Measurements from ENCODE around the gene SEMG1. TPM values are rescaled to one million over a fixed set of nuclear protein-coding genes. Genes with fewer than 3 reads are reported as not detected.

Gene SEMG1
- total RNA-seq, 1 experiment from 2014 or later, result 2.0 TPM

- no peak overlapping the region for H3K56ac ChIP-seq (ENCODE audit: insufficient read length, low read depth, low read length)
- no peak overlapping the region for H4K5ac ChIP-seq (ENCODE audit: insufficient read length, low read depth, low read length)
- no peaks in the 10 kb centered on the region for H3K23me2 ChIP-seq (ENCODE audit: insufficient read length, low read depth, low read length, poor library complexity, severe bottlenecking)
- H3K79me1 ChIP-seq (ENCODE audit: insufficient read depth, low read depth, low read length, poor library complexity, severe bottlenecking), result no peaks in the 10 kb centered on the region
- H3K4me1 ChIP-seq (ENCODE audit: insufficient read depth, low read length), result no peaks in the 10 kb centered on the region
- Mint-ChIP-seq H3K4me3 (no peak overlapping the region), H3K27me3 (ENCODE audit: low read depth) (peaks cover 47% of the 10 kb centered on the region), H3K27ac (no peak overlapping the region), H3K36me3 (ENCODE audit: insufficient read depth in 1 of 3, low read depth in 3 of 3) (no peaks in the 10 kb centered on the region), H3K9me3 (no peaks in the 10 kb centered on the region), H3K4me1 (no peaks in the 10 kb centered on the region)
- H2AFZ ChIP-seq (ENCODE audit: low read length), result no peak overlapping the region
- no peak overlapping the region for H2BK15ac ChIP-seq (ENCODE audit: low read depth, low read length)
- no peak overlapping the region for H3K4ac ChIP-seq (ENCODE audit: low read depth, low read length)
- H3K9ac ChIP-seq (ENCODE audit: extremely low read depth, insufficient read length, low read length), result no peak overlapping the region
- H2AK5ac ChIP-seq (ENCODE audit: insufficient read length, low read length), result no peak overlapping the region
- no peak for TF ChIP-seq CTCF (conservative IDR thresholded peaks at IDR 0.05)
- H3K14ac ChIP-seq (ENCODE audit: insufficient read depth, low read length), result no peak overlapping the region
- no peak overlapping the region for H3K23ac ChIP-seq (ENCODE audit: insufficient read length, low read depth, low read length)
- no peak overlapping the region for H3K18ac ChIP-seq (ENCODE audit: insufficient read length, low read depth, low read length)
- no peaks in the 10 kb centered on the region for H4K20me1 ChIP-seq (ENCODE audit: control insufficient read depth, insufficient read depth, insufficient read length)
- no peak overlapping the region for H4K91ac ChIP-seq (ENCODE audit: insufficient read length, low read depth, low read length)
- no peak for DNase-seq
- no peak overlapping the region for H2BK120ac ChIP-seq (ENCODE audit: low read depth, low read length, poor library complexity, severe bottlenecking)
- WGBS (ENCODE audit: extremely low coverage, insufficient read length, low lambda C conversion rate), result no CpG with 5 or more reads among the region's 1 CpG
- H3T11ph ChIP-seq (ENCODE audit: low read length), result no peak overlapping the region
- H3K79me2 ChIP-seq (ENCODE audit: insufficient read depth, low read length), result no peaks in the 10 kb centered on the region
- no peak overlapping the region for H3K4me2 ChIP-seq (ENCODE audit: insufficient read depth, insufficient read length, low read length)
- no peaks in the 10 kb centered on the region for H3K27me3 ChIP-seq (ENCODE audit: insufficient read depth, low read length)
- H3K9me3 ChIP-seq (ENCODE audit: control insufficient read depth, low read depth, low read length), result no peaks in the 10 kb centered on the region
- H2BK20ac ChIP-seq (ENCODE audit: low read depth, low read length, poor library complexity, severe bottlenecking), result no peak overlapping the region
- no peak overlapping the region for H4K8ac ChIP-seq (replicated peaks; ENCODE audit: insufficient read length, low read depth, low read length)
- H2BK12ac ChIP-seq (ENCODE audit: insufficient read length, low read depth, low read length), result no peak overlapping the region
- H2BK5ac ChIP-seq (ENCODE audit: insufficient read length, low read length), result no peak overlapping the region
- no peak overlapping the region for H3K27ac ChIP-seq (ENCODE audit: insufficient read length, low read depth, low read length)
Observed at GRCh38 chr20:45247865-45248264, 41.0 kb downstream of the SEMG1 start.

Data from H9 (cell line).